ENCODE data around the gene PDE2A. TPM values are rescaled to one million over a fixed set of nuclear protein-coding genes. Genes with fewer than 3 reads are reported as not detected.

Gene PDE2A
- total RNA-seq, 1 donor from 2014 or later = 0.11 TPM

DNA sequence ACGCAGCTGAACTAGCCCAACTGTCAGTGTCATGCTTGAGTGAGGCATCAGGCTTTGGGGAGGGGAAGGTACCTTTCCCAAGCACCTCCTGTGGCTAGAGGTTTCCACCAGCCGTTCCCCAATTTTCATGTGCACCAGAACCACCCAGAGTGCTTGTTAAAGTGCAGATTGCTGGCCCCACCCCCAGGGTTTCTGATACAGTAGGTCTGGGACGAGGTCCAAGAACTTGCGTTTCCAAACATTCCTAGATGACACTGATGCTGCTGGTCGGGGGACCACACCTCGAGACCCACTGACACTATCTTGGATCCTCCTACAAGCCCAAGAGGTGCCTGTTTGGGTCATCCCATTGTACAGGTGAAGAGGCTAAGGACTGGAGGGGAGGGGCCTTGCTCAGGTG is 59.8 kb downstream of the PDE2A start:
- no peaks in the 10 kb centered on the region for H3F3A ChIP-seq (ENCODE audit: low read depth)
- no peak overlapping the region for H3K9ac ChIP-seq
- no peak overlapping the region for H3K27ac Mint-ChIP-seq
- no peak overlapping the region for H2AFZ ChIP-seq (replicated peaks)
- no peaks in the 10 kb centered on the region for H3K79me2 ChIP-seq (ENCODE audit: low read depth)
- peaks cover 5% of the 10 kb centered on the region for H3K27me3 ChIP-seq
- TF ChIP-seq EZH2 (IDR thresholded peaks at IDR 0.05) = no peak
- no peak for TF ChIP-seq EZH2phosphoT487 (IDR thresholded peaks at IDR 0.05)
- TF ChIP-seq, protein P1, sequence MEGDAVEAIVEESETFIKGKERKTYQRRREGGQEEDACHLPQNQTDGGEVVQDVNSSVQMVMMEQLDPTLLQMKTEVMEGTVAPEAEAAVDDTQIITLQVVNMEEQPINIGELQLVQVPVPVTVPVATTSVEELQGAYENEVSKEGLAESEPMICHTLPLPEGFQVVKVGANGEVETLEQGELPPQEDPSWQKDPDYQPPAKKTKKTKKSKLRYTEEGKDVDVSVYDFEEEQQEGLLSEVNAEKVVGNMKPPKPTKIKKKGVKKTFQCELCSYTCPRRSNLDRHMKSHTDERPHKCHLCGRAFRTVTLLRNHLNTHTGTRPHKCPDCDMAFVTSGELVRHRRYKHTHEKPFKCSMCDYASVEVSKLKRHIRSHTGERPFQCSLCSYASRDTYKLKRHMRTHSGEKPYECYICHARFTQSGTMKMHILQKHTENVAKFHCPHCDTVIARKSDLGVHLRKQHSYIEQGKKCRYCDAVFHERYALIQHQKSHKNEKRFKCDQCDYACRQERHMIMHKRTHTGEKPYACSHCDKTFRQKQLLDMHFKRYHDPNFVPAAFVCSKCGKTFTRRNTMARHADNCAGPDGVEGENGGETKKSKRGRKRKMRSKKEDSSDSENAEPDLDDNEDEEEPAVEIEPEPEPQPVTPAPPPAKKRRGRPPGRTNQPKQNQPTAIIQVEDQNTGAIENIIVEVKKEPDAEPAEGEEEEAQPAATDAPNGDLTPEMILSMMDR (IDR thresholded peaks at IDR 0.05) = no peak
- H3K9me3 ChIP-seq (ENCODE audit: low read depth) = no peaks in the 10 kb centered on the region
- no peak overlapping the region for H3K4me3 ChIP-seq
- peaks cover 11% of the 10 kb centered on the region for H3K27me3 Mint-ChIP-seq (ENCODE audit: insufficient read depth, low read depth)
- DNase-seq (ENCODE audit: low spot score) = no peak
- H4K20me1 ChIP-seq (ENCODE audit: low read depth) = no peaks in the 10 kb centered on the region
- H3K4me1 Mint-ChIP-seq = peaks cover 9% of the 10 kb centered on the region
- no peak overlapping the region for H3K4me2 ChIP-seq
- no peaks in the 10 kb centered on the region for H3K9me3 Mint-ChIP-seq
- no peak overlapping the region for H3K4me3 Mint-ChIP-seq
- H3K27ac ChIP-seq = no peak overlapping the region
- peaks cover 12% of the 10 kb centered on the region for H3K4me1 ChIP-seq
- no peaks in the 10 kb centered on the region for H3K36me3 Mint-ChIP-seq
- no peaks in the 10 kb centered on the region for H3K36me3 ChIP-seq

DNA sequence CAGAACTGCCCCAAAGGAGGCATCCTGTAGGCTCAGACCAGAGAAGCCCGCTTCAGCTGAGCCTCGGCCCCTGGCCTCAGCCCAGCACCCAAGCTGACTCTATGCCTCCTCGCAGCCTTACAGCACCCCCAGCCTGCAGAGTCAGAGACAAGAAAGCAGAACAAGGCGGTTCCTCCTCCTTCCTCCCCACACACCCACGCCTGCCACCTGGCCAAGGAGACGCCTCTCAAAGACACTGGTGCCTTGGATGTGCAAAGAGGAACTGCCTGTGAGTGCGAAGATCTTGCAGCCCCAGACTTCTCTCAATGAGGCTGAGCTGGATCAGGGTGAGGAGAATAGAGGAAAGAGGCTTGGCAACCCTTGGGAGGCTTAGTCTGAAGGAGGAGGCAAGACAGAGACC is 60.2 kb downstream of the PDE2A start:
- Histone ChIP-seq H3K4me3 (no peak overlapping the region), H3K4me2 (no peak overlapping the region), H2AFZ (replicated peaks) (no peak overlapping the region), H3K27me3 (peaks cover 5% of the 10 kb centered on the region), H3K79me2 (ENCODE audit: low read depth) (no peaks in the 10 kb centered on the region), H3F3A (ENCODE audit: low read depth) (no peaks in the 10 kb centered on the region), H3K9ac (no peak overlapping the region), H3K9me3 (ENCODE audit: low read depth) (no peaks in the 10 kb centered on the region), H3K4me1 (peaks cover 12% of the 10 kb centered on the region), H3K36me3 (no peaks in the 10 kb centered on the region), H3K27ac (no peak overlapping the region), H4K20me1 (ENCODE audit: low read depth) (no peaks in the 10 kb centered on the region)
- no peak for DNase-seq (ENCODE audit: low spot score)
- Mint-ChIP-seq H3K27me3 (ENCODE audit: insufficient read depth, low read depth) (peaks cover 13% of the 10 kb centered on the region), H3K9me3 (no peaks in the 10 kb centered on the region), H3K36me3 (no peaks in the 10 kb centered on the region), H3K4me1 (peaks cover 9% of the 10 kb centered on the region), H3K4me3 (no peak overlapping the region), H3K27ac (peak overlapping the region; percentile 50)
- TF ChIP-seq, protein P1 (IDR thresholded peaks at IDR 0.05) = no peak
- TF ChIP-seq EZH2 (IDR thresholded peaks at IDR 0.05) (no peak), EZH2phosphoT487 (IDR thresholded peaks at IDR 0.05) (no peak)

DNA sequence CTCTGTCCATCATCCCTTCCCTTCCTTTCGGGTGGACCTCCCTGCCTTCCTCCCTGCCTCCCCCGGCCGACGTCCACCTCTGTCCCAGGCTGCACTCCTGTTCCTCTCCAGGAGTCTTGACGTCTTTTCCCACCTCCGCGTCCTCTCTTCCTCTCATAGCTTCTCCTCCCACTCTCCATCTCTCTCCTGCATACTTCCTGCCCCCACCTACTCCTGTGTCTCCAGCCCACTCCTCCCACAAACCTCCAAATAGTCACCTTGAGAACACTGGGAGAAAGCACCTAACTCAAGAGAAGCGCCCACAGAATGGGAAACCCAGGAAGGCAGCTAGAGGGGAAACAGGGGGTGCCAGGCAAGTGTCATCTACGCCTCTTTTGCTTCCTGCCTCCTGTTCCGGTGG is 60.8 kb downstream of the PDE2A start:
- Mint-ChIP-seq H3K4me3 (no peak overlapping the region), H3K4me1 (peaks cover 9% of the 10 kb centered on the region), H3K27me3 (ENCODE audit: insufficient read depth, low read depth) (peaks cover 13% of the 10 kb centered on the region), H3K9me3 (no peaks in the 10 kb centered on the region), H3K36me3 (no peaks in the 10 kb centered on the region), H3K27ac (no peak overlapping the region)
- Histone ChIP-seq H3K9ac (no peak overlapping the region), H3K79me2 (ENCODE audit: low read depth) (no peaks in the 10 kb centered on the region), H3K27ac (no peak overlapping the region), H3K4me1 (peaks cover 12% of the 10 kb centered on the region), H3K27me3 (peaks cover 5% of the 10 kb centered on the region), H3K4me2 (no peak overlapping the region), H2AFZ (replicated peaks) (no peak overlapping the region), H3K4me3 (no peak overlapping the region), H3K9me3 (ENCODE audit: low read depth) (no peaks in the 10 kb centered on the region), H3K36me3 (no peaks in the 10 kb centered on the region), H3F3A (ENCODE audit: low read depth) (no peaks in the 10 kb centered on the region), H4K20me1 (ENCODE audit: low read depth) (no peaks in the 10 kb centered on the region)
- no peak for DNase-seq (ENCODE audit: low spot score)
- TF ChIP-seq EZH2phosphoT487 (IDR thresholded peaks at IDR 0.05) (no peak), EZH2 (IDR thresholded peaks at IDR 0.05) (no peak)
- TF ChIP-seq, protein P1 (IDR thresholded peaks at IDR 0.05) = no peak

Data from neural progenitor cell (in vitro differentiated cells).